Spleen (tissue), 11 donors: ENCODE data around the gene CROCC2. TPM values are rescaled to one million over a fixed set of nuclear protein-coding genes. Genes with fewer than 3 reads are reported as not detected.

Experiments
- DNase-seq: peaks from one replicate; pipeline ENCODE4 v3.0.0-alpha.2; 2020
- H3K27ac ChIP-seq, 8 donors: fragments of 200-600 bp; sonication (generic) in 7 of 8; 1 replicate in 4 of 8; 2 replicates in 4 of 8; pipeline versions ENCODE4 v1.5.0 to v1.8.0; 2016 to 2021; ENCODE audit warnings: inconsistent platforms in 4 of 8, mild to moderate bottlenecking in 4 of 8, moderate library complexity in 1 of 8
- H3K27me3 ChIP-seq, 7 donors: fragments of 200-600 bp; sonication (generic) in 6 of 7; replicated peaks in 1 of 7; 1 replicate in 4 of 7; 2 replicates in 3 of 7; pipeline versions ENCODE4 v1.5.0 to v1.8.0; 2016 to 2021; ENCODE audit warnings: inconsistent platforms in 3 of 7, mild to moderate bottlenecking in 1 of 7
- H3K36me3 ChIP-seq, 6 donors: fragments of 200-600 bp; sonication (generic) in 5 of 6; 1 replicate in 4 of 6; 2 replicates in 2 of 6; pipeline versions ENCODE4 v1.5.0 to v1.8.0; 2016 to 2021; ENCODE audit warnings: inconsistent platforms in 2 of 6
- H3K4me1 ChIP-seq, 6 donors: fragments of 200-600 bp; sonication (generic) in 5 of 6; 1 replicate in 3 of 6; 2 replicates in 3 of 6; pipeline versions ENCODE4 v1.5.0 to v1.8.0; 2016 to 2021; ENCODE audit warnings: inconsistent platforms in 3 of 6
- H3K4me3 ChIP-seq, 8 donors: fragments of 200-600 bp; sonication (generic) in 7 of 8; 1 replicate in 4 of 8; 2 replicates in 4 of 8; pipeline versions ENCODE4 v1.5.0 to v1.8.0; 2016 to 2021; ENCODE audit warnings: inconsistent platforms in 4 of 8, mild to moderate bottlenecking in 4 of 8, moderate library complexity in 2 of 8
- H3K9me3 ChIP-seq, 8 donors: fragments of 200-600 bp; sonication (generic) in 7 of 8; 1 replicate in 4 of 8; 2 replicates in 4 of 8; pipeline versions ENCODE4 v1.5.0 to v1.8.0; 2016 to 2021; ENCODE audit warnings: inconsistent platforms in 4 of 8
- CTCF ChIP-seq, 11 experiments: fragments of 200-600 bp in 7 of 11; fragments of 450-650 bp in 4 of 11; sonication (generic) in 4 of 11; IDR thresholded peaks in 8 of 11; conservative IDR thresholded peaks in 3 of 11; 1 replicate in 7 of 11; 2 replicates in 4 of 11; pipeline versions ENCODE4 v1.4.0 to v1.8.0; 2016 to 2021; ENCODE audit warnings: antibody characterized with exemption in 11 of 11, inconsistent platforms in 4 of 11, mild to moderate bottlenecking in 1 of 11
- POLR2A ChIP-seq, 3 donors: fragments of 450-650 bp; IDR thresholded peaks; one replicate each; pipeline ENCODE4 v1.5.1; 2017; ENCODE audit warnings: antibody characterized with exemption in 3 of 3, mild to moderate bottlenecking in 1 of 3
- POLR2AphosphoS5 ChIP-seq, 3 donors: sonication (generic); formaldehyde crosslinking; IDR thresholded peaks; one replicate each; pipeline ENCODE4 v1.5.1; 2017; ENCODE audit warnings: antibody characterized with exemption in 3 of 3
- WGBS, 5 donors: extraction: QIAGEN DNeasy Blood & Tissue Kit in 3 of 5; methylation state at CpG; one replicate each; pipeline versions ENCODE4 v1.1.5 to v1.1.7; 2013 to 2018; 5-methylcytosine and 5-hydroxymethylcytosine counted together
- intact Hi-C: fragments of 100-400 bp; cut with DNase I; formaldehyde crosslinking; loops from one replicate; pipeline ENCODE4 v1.15.0; 2023; ENCODE audit warnings: low total_unique reads
- polyA plus RNA-seq, 3 donors: library from polyadenylated mRNA; stranded (reverse); fragments of 200-250 nt; gene quantifications; one replicate each; pipeline ENCODE4 v1.2.1, GENCODE V29; 2013
- total RNA-seq, 7 donors: library from RNA; depleted of rRNA in 3 of 7; stranded (reverse); fragments of >200 nt in 3 of 7; fragmentation: NEBNext Ultra II Directional in 4 of 7; extraction: Animal tissue kit (Norgen Biotek cat#: 25700) in 4 of 7; gene quantifications; one replicate each; pipeline versions ENCODE4 v1.1.0 to v1.2.1, GENCODE V29; 2016 to 2021
- donor health status: healthy with polysubstance abuse.
- donor health status: DM: no; HTN: no; CAD: no; lungs with moderate emphysema.
- donor health status: DM: no; HTN: no; CAD: no.
- donor health status: Bipolar disorder and iron deficiency.
- donor health status: healthy.
- donor health status: DM: no; HTN: no; CAD: no.
- donor health status: DM: yes; HTN: yes; CAD: no.

CROCC2 gene
- total and polyA plus RNA-seq, 10 donors: 0.04 to 3.6 (median 0.75) TPM

- WGBS, 5 donors: 77 to 91% (median 86%) methylated on average over 12 to 14 of the region's 14 CpGs
- no peak for TF ChIP-seq CTCF (IDR thresholded peaks at IDR 0.05 in 8 of 11, conservative IDR thresholded peaks at IDR 0.05 in 3 of 11)
- no peak for TF ChIP-seq POLR2A (IDR thresholded peaks at IDR 0.05)
- no peak for TF ChIP-seq POLR2AphosphoS5 (IDR thresholded peaks at IDR 0.05)
Observed at GRCh38 chr2:240890691-240891090, 15.4 kb upstream of the CROCC2 start.

GRCh38 chr2:240891492-240892340, 14.4 kb upstream of the CROCC2 start:
- 80 to 90% (median 86%) methylated on average over 13 to 20 of the region's 20 CpGs for WGBS, 5 donors
- no peaks in the 10 kb centered on the region for H3K36me3 ChIP-seq
- intact Hi-C loops: no loop called here
- no peaks in the 10 kb centered on the region for H3K9me3 ChIP-seq
- no peak overlapping the region for H3K27ac ChIP-seq
- no peaks in the 10 kb centered on the region for H3K27me3 ChIP-seq
- TF ChIP-seq POLR2AphosphoS5 (IDR thresholded peaks at IDR 0.05): no peak
- no peak for TF ChIP-seq CTCF (IDR thresholded peaks at IDR 0.05 in 8 of 11, conservative IDR thresholded peaks at IDR 0.05 in 3 of 11)
- no peak for TF ChIP-seq POLR2A (IDR thresholded peaks at IDR 0.05)
- DNase-seq: no peak
- no peak overlapping the region for H3K4me3 ChIP-seq
- H3K4me1 ChIP-seq: peaks cover 0 to 8% (median 1%) of the 10 kb centered on the region in 6 donors

More at GRCh38 chr2:240890691-240891090, 15.4 kb upstream of the CROCC2 start:
- H3K27ac ChIP-seq: no peak overlapping the region
- H3K9me3 ChIP-seq: no peaks in the 10 kb centered on the region
- no peak overlapping the region for H3K4me3 ChIP-seq
- DNase-seq: no peak
- no peaks in the 10 kb centered on the region for H3K27me3 ChIP-seq
- H3K4me1 ChIP-seq: peaks cover 0 to 7% (median 0%) of the 10 kb centered on the region in 6 donors
- intact Hi-C loops: no loop called here
- H3K36me3 ChIP-seq: no peaks in the 10 kb centered on the region

GRCh38 chr2:240892356-240892755, 13.8 kb upstream of the CROCC2 start:
- WGBS, 5 donors: 83 to 91% (median 88%) methylated on average over 7 to 9 of the region's 9 CpGs
- no peak overlapping the region for H3K4me3 ChIP-seq
- DNase-seq: no peak
- no peaks in the 10 kb centered on the region for H3K27me3 ChIP-seq
- intact Hi-C loops: no loop called here
- H3K27ac ChIP-seq: no peak overlapping the region
- TF ChIP-seq POLR2AphosphoS5 (IDR thresholded peaks at IDR 0.05): no peak
- TF ChIP-seq CTCF (IDR thresholded peaks at IDR 0.05 in 8 of 11, conservative IDR thresholded peaks at IDR 0.05 in 3 of 11): no peak
- TF ChIP-seq POLR2A (IDR thresholded peaks at IDR 0.05): no peak
- peaks cover 0 to 14% (median 7%) of the 10 kb centered on the region in 6 donors for H3K4me1 ChIP-seq
- no peaks in the 10 kb centered on the region for H3K36me3 ChIP-seq
- no peaks in the 10 kb centered on the region for H3K9me3 ChIP-seq

- H3K4me3 ChIP-seq: no peak overlapping the region
- no peaks in the 10 kb centered on the region for H3K27me3 ChIP-seq
- H3K27ac ChIP-seq: no peak overlapping the region
- no peaks in the 10 kb centered on the region for H3K36me3 ChIP-seq
- no peaks in the 10 kb centered on the region for H3K9me3 ChIP-seq
- peaks cover 0 to 18% (median 10%) of the 10 kb centered on the region in 6 donors for H3K4me1 ChIP-seq
- WGBS, 5 donors: 82 to 100% (median 89%) methylated on average over 6 to 12 of the region's 12 CpGs
- DNase-seq: no peak
- intact Hi-C loops: no loop called here
- TF ChIP-seq POLR2A (IDR thresholded peaks at IDR 0.05) (no peak), POLR2AphosphoS5 (IDR thresholded peaks at IDR 0.05) (no peak), CTCF (IDR thresholded peaks at IDR 0.05 in 8 of 11, conservative IDR thresholded peaks at IDR 0.05 in 3 of 11) (no peak)
Observed at GRCh38 chr2:240892925-240893324, 13.2 kb upstream of the CROCC2 start.
